Measurements from ENCODE around the gene CENPT.
A peak's percentile ranks its signal among the peaks of the same experiment; 100 is the strongest.

CENPT gene, protein sequence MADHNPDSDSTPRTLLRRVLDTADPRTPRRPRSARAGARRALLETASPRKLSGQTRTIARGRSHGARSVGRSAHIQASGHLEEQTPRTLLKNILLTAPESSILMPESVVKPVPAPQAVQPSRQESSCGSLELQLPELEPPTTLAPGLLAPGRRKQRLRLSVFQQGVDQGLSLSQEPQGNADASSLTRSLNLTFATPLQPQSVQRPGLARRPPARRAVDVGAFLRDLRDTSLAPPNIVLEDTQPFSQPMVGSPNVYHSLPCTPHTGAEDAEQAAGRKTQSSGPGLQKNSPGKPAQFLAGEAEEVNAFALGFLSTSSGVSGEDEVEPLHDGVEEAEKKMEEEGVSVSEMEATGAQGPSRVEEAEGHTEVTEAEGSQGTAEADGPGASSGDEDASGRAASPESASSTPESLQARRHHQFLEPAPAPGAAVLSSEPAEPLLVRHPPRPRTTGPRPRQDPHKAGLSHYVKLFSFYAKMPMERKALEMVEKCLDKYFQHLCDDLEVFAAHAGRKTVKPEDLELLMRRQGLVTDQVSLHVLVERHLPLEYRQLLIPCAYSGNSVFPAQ

DNA sequence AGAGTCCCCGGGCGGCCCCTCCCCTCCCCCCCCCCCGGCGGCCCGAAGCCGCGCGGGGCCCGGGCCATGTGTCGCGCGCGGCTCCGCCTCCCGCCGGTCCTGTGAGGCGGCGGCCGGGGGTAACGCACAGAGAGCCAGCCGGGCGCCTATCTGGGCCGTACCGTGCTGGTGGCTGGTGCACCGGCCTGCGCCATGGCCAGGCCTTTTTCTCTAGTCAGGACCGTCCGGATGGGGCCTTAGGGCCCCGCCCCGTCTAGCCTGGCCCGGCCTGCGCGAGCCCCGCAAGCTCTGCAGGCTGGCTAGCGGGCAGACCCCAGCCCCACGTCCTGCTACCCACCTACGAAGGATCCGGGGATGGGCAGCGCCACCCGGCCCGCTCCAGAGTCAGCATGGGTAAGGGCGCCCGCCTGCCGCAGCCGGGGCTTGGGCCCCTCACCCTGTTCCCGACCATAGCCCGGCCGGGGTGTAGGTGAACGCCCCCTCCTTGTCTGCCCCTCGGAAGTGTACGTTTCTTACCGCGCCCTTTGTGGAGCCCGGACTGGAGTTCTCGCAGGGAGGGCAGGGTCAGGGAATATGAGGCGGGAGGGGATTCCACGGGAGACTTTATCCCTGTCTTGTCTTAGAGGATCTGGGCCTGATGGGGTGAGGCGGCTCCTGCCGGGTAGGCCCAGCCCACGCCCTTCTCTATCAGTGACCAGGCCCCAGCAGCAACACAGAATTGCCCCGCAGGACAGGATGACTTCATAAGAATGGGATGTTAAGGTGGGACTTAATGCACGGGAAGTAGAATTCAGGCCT, at the start of gene CENPT:
CENPT (minus strand) TSS at position 630 of the 798 bp plus-strand sequence. CDS start 13,834 bp downstream, outside the sequence.
- Histone ChIP-seq H3K27me3 (ENCODE audit: insufficient read depth, low read length, poor library complexity) (no peaks in the 10 kb centered on the region), H3K9me3 (ENCODE audit: insufficient read depth, low read length, severe bottlenecking) (no peaks in the 10 kb centered on the region), H2AFZ (ENCODE audit: low read depth, low read length) (peak within 1 kb of the TSS; percentile 75), H3K4me1 (ENCODE audit: insufficient read depth, low read length) (peaks cover 58% of the 10 kb centered on the region), H4K20me1 (ENCODE audit: insufficient read depth, low read length) (peaks cover 59% of the 10 kb centered on the region), H3K4me2 (ENCODE audit: insufficient read depth, low read length) (peak within 1 kb of the TSS; percentile 79), H3K36me3 (ENCODE audit: insufficient read depth, low read length) (peaks cover 45% of the 10 kb centered on the region), H3K9ac (ENCODE audit: low read depth, low read length) (peak within 1 kb of the TSS; percentile 95), H3K79me2 (ENCODE audit: insufficient read depth, low read length) (peaks cover 92% of the 10 kb centered on the region), H3K27ac (ENCODE audit: low read length) (peak within 1 kb of the TSS; percentile 86), H3K4me3 (ENCODE audit: low read depth in 1 of 2, low read length in 2 of 2) (peak within 1 kb of the TSS; percentile 98 to 99)
- peak; percentile 34 for ATAC-seq (ENCODE audit: insufficient read depth, low read depth)
- DNase-seq: no peak
- TF ChIP-seq EZH2 (IDR thresholded peaks at IDR 0.05; ENCODE audit: borderline replicate concordance, low read depth, low read length, severe bottlenecking): no peak
- TF ChIP-seq, protein P1, sequence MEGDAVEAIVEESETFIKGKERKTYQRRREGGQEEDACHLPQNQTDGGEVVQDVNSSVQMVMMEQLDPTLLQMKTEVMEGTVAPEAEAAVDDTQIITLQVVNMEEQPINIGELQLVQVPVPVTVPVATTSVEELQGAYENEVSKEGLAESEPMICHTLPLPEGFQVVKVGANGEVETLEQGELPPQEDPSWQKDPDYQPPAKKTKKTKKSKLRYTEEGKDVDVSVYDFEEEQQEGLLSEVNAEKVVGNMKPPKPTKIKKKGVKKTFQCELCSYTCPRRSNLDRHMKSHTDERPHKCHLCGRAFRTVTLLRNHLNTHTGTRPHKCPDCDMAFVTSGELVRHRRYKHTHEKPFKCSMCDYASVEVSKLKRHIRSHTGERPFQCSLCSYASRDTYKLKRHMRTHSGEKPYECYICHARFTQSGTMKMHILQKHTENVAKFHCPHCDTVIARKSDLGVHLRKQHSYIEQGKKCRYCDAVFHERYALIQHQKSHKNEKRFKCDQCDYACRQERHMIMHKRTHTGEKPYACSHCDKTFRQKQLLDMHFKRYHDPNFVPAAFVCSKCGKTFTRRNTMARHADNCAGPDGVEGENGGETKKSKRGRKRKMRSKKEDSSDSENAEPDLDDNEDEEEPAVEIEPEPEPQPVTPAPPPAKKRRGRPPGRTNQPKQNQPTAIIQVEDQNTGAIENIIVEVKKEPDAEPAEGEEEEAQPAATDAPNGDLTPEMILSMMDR (IDR thresholded peaks at IDR 0.05; ENCODE audit: borderline replicate concordance, extremely low read depth, low read length, poor library complexity, severe bottlenecking): no peak

DNA sequence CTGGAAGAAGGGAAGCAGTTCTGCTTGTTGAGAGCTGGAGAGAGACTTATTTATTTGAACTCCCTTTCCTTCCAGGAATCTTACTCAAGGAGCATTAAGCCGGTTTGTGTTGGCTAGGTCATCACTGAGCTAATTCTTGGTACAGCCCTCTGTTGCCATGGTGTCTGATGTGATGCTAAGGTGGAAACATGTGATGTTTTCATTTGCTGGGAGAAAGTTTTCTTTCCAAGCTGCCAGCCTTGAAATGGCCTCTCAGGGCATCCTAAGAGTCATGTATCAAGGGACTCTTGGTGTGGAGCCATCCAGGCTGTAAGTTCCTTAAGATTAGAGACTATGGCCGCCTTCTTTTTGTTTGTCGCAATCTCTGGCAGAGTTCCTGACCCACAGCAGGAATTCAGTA, 49.7 kb upstream of the CENPT start:
- DNase-seq: no peak
- TF ChIP-seq, protein P1 (IDR thresholded peaks at IDR 0.05; ENCODE audit: borderline replicate concordance, extremely low read depth, low read length, poor library complexity, severe bottlenecking): no peak
- TF ChIP-seq EZH2 (IDR thresholded peaks at IDR 0.05; ENCODE audit: borderline replicate concordance, low read depth, low read length, severe bottlenecking): no peak
- Histone ChIP-seq H3K27me3 (ENCODE audit: insufficient read depth, low read length, poor library complexity) (no peaks in the 10 kb centered on the region), H3K9me3 (ENCODE audit: insufficient read depth, low read length, severe bottlenecking) (no peaks in the 10 kb centered on the region), H3K4me1 (ENCODE audit: insufficient read depth, low read length) (peaks cover 28% of the 10 kb centered on the region), H3K9ac (ENCODE audit: low read depth, low read length) (no peak overlapping the region), H3K27ac (ENCODE audit: low read length) (no peak overlapping the region), H4K20me1 (ENCODE audit: insufficient read depth, low read length) (peaks cover 13% of the 10 kb centered on the region; the same call in 1 of the 2 replicates), H2AFZ (ENCODE audit: low read depth, low read length) (no peak overlapping the region), H3K4me3 (ENCODE audit: low read depth in 1 of 2, low read length in 2 of 2) (no peak overlapping the region), H3K36me3 (ENCODE audit: insufficient read depth, low read length) (peaks cover 9% of the 10 kb centered on the region; the same call in 1 of the 2 replicates), H3K4me2 (ENCODE audit: insufficient read depth, low read length) (no peak overlapping the region), H3K79me2 (ENCODE audit: insufficient read depth, low read length) (peaks cover 81% of the 10 kb centered on the region)
- ATAC-seq (ENCODE audit: insufficient read depth, low read depth): no peak

DNA sequence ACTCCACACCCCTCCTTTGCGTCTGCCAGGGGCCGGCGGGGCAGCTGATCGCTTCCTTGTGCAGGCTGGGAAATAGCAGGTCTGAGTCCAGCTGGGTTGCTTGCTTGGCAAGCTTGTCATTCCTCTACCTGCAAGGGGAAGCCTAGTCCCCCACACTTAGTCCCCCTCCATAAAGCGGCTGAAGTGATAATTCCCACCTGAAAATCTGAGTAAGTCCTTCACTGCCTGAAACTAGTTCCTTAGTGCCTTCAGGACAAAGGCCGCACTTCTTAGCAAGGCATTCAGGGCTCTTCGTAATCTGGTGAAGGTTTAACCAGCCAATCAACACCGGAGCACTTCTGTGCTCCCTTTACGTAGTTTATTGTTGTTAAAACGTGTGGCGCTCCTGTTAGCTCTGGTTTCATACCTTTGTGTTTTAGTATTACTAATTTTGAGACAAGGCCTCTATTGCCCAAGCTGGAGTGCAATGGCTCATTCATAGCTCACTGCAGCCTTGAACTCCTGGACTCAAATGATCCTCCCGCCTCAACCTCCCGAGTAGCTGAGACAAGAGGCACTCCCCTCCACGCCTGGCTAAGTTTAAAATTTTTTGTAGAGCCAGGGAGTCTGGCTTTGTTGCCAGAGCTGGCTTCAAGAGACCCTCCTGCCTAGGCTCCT, 46.4 kb upstream of the CENPT start:
- no peak for TF ChIP-seq EZH2 (IDR thresholded peaks at IDR 0.05; ENCODE audit: borderline replicate concordance, low read depth, low read length, severe bottlenecking)
- TF ChIP-seq, protein P1 (IDR thresholded peaks at IDR 0.05; ENCODE audit: borderline replicate concordance, extremely low read depth, low read length, poor library complexity, severe bottlenecking): no peak
- DNase-seq: no peak
- no peaks in the 10 kb centered on the region for H3K9me3 ChIP-seq (ENCODE audit: insufficient read depth, low read length, severe bottlenecking)
- H3K27me3 ChIP-seq (ENCODE audit: insufficient read depth, low read length, poor library complexity): no peaks in the 10 kb centered on the region
- H3K27ac ChIP-seq (ENCODE audit: low read length): peak overlapping the region; percentile 78
- H3K4me1 ChIP-seq (ENCODE audit: insufficient read depth, low read length): peaks cover 32% of the 10 kb centered on the region
- peaks cover 4% of the 10 kb centered on the region; the same call in 1 of the 2 replicates for H4K20me1 ChIP-seq (ENCODE audit: insufficient read depth, low read length)
- H3K4me2 ChIP-seq (ENCODE audit: insufficient read depth, low read length): peak overlapping the region; percentile 88
- peaks cover 5% of the 10 kb centered on the region; the same call in 1 of the 2 replicates for H3K36me3 ChIP-seq (ENCODE audit: insufficient read depth, low read length)
- peaks cover 56% of the 10 kb centered on the region for H3K79me2 ChIP-seq (ENCODE audit: insufficient read depth, low read length)
- 0 out of 3 replicates have a peak, but pooled peaks have one; percentile 8 for ATAC-seq (ENCODE audit: insufficient read depth, low read depth)
- H3K4me3 ChIP-seq (ENCODE audit: low read depth in 1 of 2, low read length in 2 of 2): peak overlapping the region; percentile 78 to 97
- H3K9ac ChIP-seq (ENCODE audit: low read depth, low read length): peak overlapping the region; percentile 97
- peak overlapping the region; percentile 95 for H2AFZ ChIP-seq (ENCODE audit: low read depth, low read length)
